Measurements from ENCODE around the gene TMEM131. TPM values are rescaled to one million over a fixed set of nuclear protein-coding genes. Genes with fewer than 3 reads are reported as not detected.

Gene TMEM131
- total and polyA plus RNA-seq, 2 experiments from 2014 or later = 9.2 to 22.7 TPM

GRCh38 chr2:97735161-97735561, 260.6 kb downstream of the TMEM131 start (continued):
- TF ChIP-seq CTCF (conservative IDR thresholded peaks at IDR 0.05; ENCODE audit: low read depth in 2 of 2) = no peak

- Mint-ChIP-seq H3K36me3 (ENCODE audit: low read depth) (no peaks in the 10 kb centered on the region; the same call in 2 of the 3 replicates), H3K4me3 (no peak overlapping the region), H3K27ac (no peak overlapping the region), H3K27me3 (ENCODE audit: insufficient read depth, low read depth, poor library complexity) (peaks cover 14% of the 10 kb centered on the region), H3K9me3 (peaks cover 5% of the 10 kb centered on the region; the same call in 1 of the 3 replicates), H3K4me1 (no peaks in the 10 kb centered on the region; the same call in 2 of the 3 replicates)
- Histone ChIP-seq H3K79me2 (replicated peaks; ENCODE audit: insufficient read depth) (no peaks in the 10 kb centered on the region), H3K27me3 (ENCODE audit: insufficient read depth) (no peaks in the 10 kb centered on the region), H3K27ac (ENCODE audit: low read depth) (no peak overlapping the region), H3K36me3 (ENCODE audit: insufficient read depth) (no peaks in the 10 kb centered on the region), H2AFZ (peak overlapping the region; percentile 66; the same call in 1 of the 2 replicates), H4K20me1 (replicated peaks; ENCODE audit: insufficient read depth) (no peaks in the 10 kb centered on the region), H3K4me2 (no peak overlapping the region), H3K4me1 (ENCODE audit: insufficient read depth) (no peaks in the 10 kb centered on the region), H3K9me2 (ENCODE audit: insufficient read depth) (no peaks in the 10 kb centered on the region), H3K4me3 (no peak overlapping the region), H3F3A (replicated peaks; ENCODE audit: low read depth) (no peaks in the 10 kb centered on the region)
- DNase-seq (ENCODE audit: low spot score) (no peak), ATAC-seq (no peak)
- no peak for TF ChIP-seq EZH2phosphoT487 (IDR thresholded peaks at IDR 0.05; ENCODE audit: unreplicated experiment)
- no peak for TF ChIP-seq EZH2 (IDR thresholded peaks at IDR 0.05; ENCODE audit: low read depth, unreplicated experiment)
- no peak for TF ChIP-seq CREB1 (CRISPR knock-in tag; IDR thresholded peaks at IDR 0.05; ENCODE audit: low read depth)
- no peak for TF ChIP-seq ETS1 (IDR thresholded peaks at IDR 0.05)
- no peak for TF ChIP-seq POLR2AphosphoS5 (IDR thresholded peaks at IDR 0.05; ENCODE audit: low read depth)
- no peak for TF ChIP-seq NANOG (IDR thresholded peaks at IDR 0.05; ENCODE audit: borderline replicate concordance)
- no peak for TF ChIP-seq ZNF331 (CRISPR knock-in tag; IDR thresholded peaks at IDR 0.05; ENCODE audit: low read depth)
- no peak for TF ChIP-seq STAT1 (IDR thresholded peaks at IDR 0.05; ENCODE audit: unreplicated experiment)
- no peak for TF ChIP-seq CTCF (conservative IDR thresholded peaks at IDR 0.05; ENCODE audit: low read depth in 2 of 2)
- TF ChIP-seq REST (IDR thresholded peaks at IDR 0.05; ENCODE audit: unreplicated experiment) = no peak
Measured at GRCh38 chr2:97734061-97735051, 261.4 kb downstream of the TMEM131 start.
